ENCODE data around the gene IGFBP4. TPM values are rescaled to one million over a fixed set of nuclear protein-coding genes. Genes with fewer than 3 reads are reported as not detected.

Gene IGFBP4
- total RNA-seq, 1 donor from 2014 or later: 501 TPM

DNA sequence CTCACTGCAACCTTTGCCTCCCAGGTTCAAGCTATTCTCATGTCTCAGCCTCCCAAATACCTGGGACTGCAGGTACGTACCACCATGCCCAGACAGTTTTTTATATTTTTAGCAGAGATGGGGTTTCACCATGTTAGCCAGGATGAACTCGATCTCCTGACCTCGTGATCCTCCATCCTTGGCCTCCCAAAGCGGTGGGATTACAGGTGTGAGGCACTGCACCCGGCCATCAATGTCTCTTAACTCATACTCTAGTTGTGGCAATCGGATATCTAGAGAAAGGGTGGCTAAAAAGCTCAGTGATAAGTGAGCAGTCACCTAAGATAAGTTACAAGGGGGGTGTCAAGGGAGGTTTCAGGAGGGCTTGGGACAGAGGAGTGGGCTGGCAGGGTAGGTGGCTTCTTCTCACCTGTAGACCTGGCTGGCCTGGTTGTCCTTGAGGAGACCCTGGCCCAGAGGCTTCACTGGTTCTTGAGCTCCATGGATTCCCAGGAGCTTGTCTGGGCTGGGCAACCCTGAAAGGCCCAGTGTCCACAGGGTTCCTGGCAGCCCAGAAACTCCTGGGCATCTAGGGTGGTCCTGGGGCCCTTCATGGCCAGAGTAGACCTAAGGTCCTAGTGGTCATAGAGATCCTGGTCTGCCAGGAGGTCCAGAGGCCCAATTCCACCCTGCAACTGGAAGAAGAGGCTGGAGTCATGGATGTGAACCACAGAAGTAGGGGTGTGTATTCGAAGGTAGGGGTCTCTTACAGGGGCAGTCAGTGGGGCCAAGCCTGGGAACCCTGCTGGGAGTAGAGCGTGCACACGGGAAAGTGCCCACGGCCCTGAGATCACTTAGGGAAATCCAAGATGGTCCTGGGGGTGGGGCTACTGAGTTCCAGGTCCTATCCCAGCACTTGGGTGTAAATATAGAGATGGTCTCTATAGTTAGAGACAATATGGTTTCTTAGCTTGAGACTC lies 12.7 kb upstream of the IGFBP4 start:
- peak; percentile 27 for DNase-seq (ENCODE audit: low spot score)
- ATAC-seq: no peak

DNA sequence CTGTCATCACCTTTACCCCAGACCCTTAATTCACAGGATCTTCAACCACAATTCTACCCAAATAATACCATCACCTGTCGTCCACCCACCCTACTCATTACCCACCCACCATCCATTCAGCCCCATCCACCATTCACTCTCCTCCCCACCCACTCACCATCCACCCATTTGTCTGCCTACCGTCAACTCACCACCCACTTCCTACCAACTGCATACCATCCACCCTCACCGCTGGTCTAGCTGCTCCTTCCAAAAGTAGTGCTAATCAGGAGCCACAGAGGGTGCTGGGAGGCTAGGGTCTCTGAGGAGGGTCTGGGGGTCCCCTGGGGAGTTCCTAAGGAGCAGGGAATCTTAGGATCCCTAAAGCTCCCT lies 12.0 kb upstream of the IGFBP4 start:
- no peak for ATAC-seq
- DNase-seq (ENCODE audit: low spot score): peak; percentile 23

- ATAC-seq (no peak), DNase-seq (ENCODE audit: low spot score) (peak; percentile 40)
Observed at GRCh38 chr17:40432864-40433528, 10.3 kb upstream of the IGFBP4 start.

DNA sequence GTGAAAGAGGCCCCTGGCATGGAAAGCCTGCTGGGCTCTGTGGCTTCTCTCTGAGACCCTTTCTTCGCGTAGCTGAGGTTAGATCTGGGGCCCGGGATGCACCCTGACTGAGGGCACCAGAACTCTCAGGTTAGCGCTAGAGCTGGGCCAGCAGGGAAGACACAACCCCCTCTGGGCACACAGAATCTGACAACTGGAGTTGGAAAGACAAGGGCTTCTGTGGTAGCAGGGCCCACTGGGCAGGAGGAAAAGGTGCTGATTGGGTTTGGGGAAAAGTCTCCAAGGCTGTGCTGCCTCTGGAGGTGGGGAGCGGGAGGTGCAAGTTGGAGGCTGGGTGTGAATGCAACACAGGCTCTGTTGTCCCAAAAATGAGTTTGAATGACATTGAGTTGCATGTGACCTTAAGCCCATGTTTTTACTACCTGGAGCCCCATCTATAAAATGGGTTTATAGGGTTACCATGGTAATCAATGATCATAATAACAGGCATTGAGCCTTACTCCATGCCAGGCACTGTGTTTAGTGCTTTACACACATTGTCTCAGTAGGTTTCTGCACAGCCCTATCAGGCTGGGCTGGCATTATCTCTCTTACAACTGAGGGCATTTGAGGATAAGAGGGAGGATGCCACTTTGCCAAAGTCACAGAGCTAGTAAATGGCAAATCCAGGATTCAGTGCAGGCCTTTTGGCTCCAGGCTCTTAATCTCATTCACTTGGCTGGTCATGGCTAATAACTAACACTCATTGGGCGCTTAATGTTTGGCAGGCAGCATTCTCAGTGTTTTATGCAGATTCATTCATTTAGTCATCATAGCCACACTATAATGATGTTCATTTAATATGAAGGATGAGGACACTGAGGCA lies 9.5 kb upstream of the IGFBP4 start:
- DNase-seq (ENCODE audit: low spot score): peak; percentile 43
- peak; percentile 79 for ATAC-seq

DNA sequence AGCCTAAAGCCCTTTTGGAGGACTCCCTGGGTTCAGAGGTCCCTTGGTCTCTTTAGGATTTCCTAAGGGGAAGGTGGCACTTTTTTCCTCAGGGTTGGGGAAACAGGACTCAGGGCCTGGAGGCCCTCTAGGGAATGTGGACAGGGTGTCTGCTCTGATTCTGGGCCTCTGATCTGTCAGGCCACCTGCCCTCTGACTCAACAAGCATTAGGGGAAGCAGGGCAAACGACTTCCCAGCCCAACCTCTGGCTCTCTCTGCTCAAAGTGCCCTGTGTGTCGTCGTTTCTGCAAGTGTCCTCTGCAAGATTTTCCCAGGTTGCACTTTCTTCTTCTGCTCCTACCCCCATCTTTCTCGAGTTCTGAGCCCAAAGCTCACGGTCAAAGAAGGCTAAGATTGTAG lies 6.6 kb upstream of the IGFBP4 start:
- DNase-seq (ENCODE audit: low spot score): no peak
- no peak for ATAC-seq

DNA sequence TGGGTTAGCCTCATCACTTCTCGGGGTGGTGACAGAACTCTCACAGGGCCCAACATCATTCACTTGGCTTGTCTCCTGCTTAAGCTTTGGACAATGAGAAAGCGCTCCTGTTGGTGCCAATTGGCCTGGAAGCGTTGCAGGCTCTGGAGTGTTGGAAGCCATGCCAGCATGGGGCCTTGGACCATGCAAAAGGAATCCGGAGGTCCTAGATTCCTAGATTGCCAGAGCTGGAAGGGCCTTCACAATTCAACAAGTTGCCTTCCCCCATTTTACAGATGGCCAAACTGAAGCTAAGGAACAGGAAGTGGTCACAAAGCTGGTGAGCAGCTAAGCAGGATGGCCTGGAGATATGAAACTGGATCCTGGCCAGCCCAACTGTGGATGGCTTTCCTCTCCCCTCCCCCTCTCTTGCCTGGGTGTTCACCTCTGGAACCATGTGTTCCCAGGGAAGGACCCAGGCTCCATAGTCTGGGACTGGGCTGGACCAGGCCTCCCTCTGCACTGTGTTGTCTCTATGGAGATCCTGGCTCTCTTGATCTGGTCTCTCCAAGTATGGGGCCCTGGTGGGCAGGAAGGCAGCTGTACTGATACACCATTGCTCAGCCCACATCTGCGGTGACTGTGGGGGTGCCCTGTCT lies 6.0 kb upstream of the IGFBP4 start:
- ATAC-seq (no peak), DNase-seq (ENCODE audit: low spot score) (no peak)

- DNase-seq (ENCODE audit: low spot score) (no peak), ATAC-seq (no peak)
Observed at GRCh38 chr17:40440166-40440565, 3.1 kb upstream of the IGFBP4 start.

GRCh38 chr17:40442392-40443195 lies 656 bp upstream of the IGFBP4 start:
- ATAC-seq (peak; percentile 2), DNase-seq (ENCODE audit: low spot score) (no peak)

GRCh38 chr17:40443988-40444899 lies 994 bp downstream of the IGFBP4 start:
- ATAC-seq (no peak), DNase-seq (ENCODE audit: low spot score) (no peak)

- DNase-seq (ENCODE audit: low spot score) (peak; percentile 51), ATAC-seq (no peak)
Observed at GRCh38 chr17:40445751-40446468, 2.7 kb downstream of the IGFBP4 start.

DNA sequence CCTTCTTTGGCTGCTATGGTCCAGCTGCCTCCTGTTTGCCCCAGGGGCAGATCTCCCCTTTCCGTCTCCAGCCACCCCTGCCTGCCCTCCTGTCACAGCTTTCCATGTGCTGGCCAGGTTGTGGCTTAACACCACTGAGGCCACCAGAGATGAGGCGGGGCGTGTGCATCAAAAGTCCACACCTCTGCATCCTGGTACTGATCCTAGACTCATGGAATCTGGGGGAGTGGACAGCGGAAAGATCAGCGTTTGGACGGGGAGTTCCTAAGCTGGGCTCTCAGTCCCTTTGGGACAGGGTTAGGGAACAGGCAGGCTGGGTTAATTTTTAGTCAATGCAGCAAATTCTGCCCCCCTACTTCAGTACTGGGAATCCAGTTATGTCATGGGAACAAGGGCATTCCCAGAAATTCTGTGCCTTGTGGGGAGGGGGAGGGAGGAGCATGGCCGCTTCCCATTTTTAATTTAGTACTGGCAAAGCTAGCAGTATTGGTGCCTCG lies 3.9 kb downstream of the IGFBP4 start:
- DNase-seq (ENCODE audit: low spot score): peak; percentile 94
- peak; percentile 47 for ATAC-seq

GRCh38 chr17:40447806-40448205 lies 4.6 kb downstream of the IGFBP4 start:
- ATAC-seq (no peak), DNase-seq (ENCODE audit: low spot score) (no peak)

GRCh38 chr17:40448213-40448638 lies 5.0 kb downstream of the IGFBP4 start:
- ATAC-seq: peak; percentile 14
- peak; percentile 86 for DNase-seq (ENCODE audit: low spot score)

GRCh38 chr17:40448639-40449261 lies 5.5 kb downstream of the IGFBP4 start:
- DNase-seq (ENCODE audit: low spot score) (peak; percentile 95), ATAC-seq (peak; percentile 44)

GRCh38 chr17:40450175-40450574 lies 6.9 kb downstream of the IGFBP4 start:
- ATAC-seq (no peak), DNase-seq (ENCODE audit: low spot score) (peak; percentile 71)

GRCh38 chr17:40451420-40451819 lies 8.2 kb downstream of the IGFBP4 start:
- peak; percentile 6 for ATAC-seq
- DNase-seq (ENCODE audit: low spot score): peak; percentile 92

DNA sequence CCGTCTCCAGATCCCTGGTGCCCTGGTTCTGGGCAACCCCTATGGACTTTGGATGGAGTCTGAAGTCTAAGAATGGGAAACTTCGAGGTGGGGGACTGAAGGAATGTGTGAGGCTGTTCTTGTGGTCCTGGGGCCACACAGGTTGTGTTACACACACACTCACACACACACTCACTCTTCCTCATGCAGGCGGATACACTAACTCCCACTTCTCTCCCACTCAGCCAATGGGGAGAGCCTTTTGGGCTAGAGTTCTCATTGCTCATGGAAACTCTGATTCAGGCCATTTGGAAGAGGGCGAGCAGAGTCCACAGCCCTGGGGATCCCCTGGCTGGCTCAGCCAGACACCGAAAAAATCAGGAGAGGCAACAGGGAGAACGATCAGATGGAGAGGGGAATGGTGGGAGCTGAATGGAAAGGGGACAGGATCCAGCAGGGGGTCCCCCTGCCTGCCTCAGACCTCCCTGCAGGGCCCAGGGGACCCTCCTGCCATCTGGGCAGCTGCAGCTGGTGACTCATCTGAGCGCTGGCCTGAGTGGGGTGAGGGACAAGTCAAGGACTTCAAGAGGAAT lies 9.1 kb downstream of the IGFBP4 start:
- peak; percentile 51 for DNase-seq (ENCODE audit: low spot score)
- no peak for ATAC-seq

All from left lobe of liver (tissue), 2 donors.